Erythroblast (primary cell): Measurements from ENCODE around the gene MORC2.

Experiments used
- DNase-seq, 2 experiments: peaks; one replicate each; lab custom pipeline; 2025; lab: John Stamatoyannopoulos, UW
- GATA1 ChIP-seq: IDR thresholded peaks from 2 replicates; pipeline ENCODE4 v1.6.1; 2011; ENCODE audit warnings: low read depth, mild to moderate bottlenecking, control low read depth, low read length, moderate library complexity
- POLR2A ChIP-seq: IDR thresholded peaks from 2 replicates; pipeline ENCODE4 v1.6.1; 2011; ENCODE audit warnings: mild to moderate bottlenecking, low read length

The MORC2 gene

GRCh38 chr22:30970356-30970746 is 1.8 kb upstream of the MORC2 start:
- peak; percentile 23 to 32 for DNase-seq
- no peak for TF ChIP-seq POLR2A

GRCh38 chr22:30969532-30970355 is 1.2 kb upstream of the MORC2 start:
- DNase-seq = peak; percentile 83 to 85
- TF ChIP-seq GATA1 (no peak), POLR2A (no peak)

GRCh38 chr22:30968924-30969531 is 454 bp upstream of the MORC2 start, which contains the start of gene TUG1:
Gene TUG1, plus strand, starts transcription at chr22:30969265.
- TF ChIP-seq POLR2A (peak; percentile 76), GATA1 (no peak)
- peak; percentile 99 to 100 for DNase-seq

- TF ChIP-seq GATA1 (no peak), POLR2A (peak; percentile 10)
- no peak for DNase-seq
These were observed 3.7 kb downstream of the MORC2 start for GRCh38 chr22:30964858-30965257.

- DNase-seq = no peak
- no peak for TF ChIP-seq GATA1
These were observed 13.4 kb downstream of the MORC2 start for GRCh38 chr22:30955153-30955552.

GRCh38 chr22:30953206-30953605 is 15.4 kb downstream of the MORC2 start:
- TF ChIP-seq POLR2A (no peak), GATA1 (no peak)
- no peak for DNase-seq

GRCh38 chr22:30949934-30950660 is 18.5 kb downstream of the MORC2 start:
- peak in 1 of 2 experiments; percentile 11 for DNase-seq
- TF ChIP-seq POLR2A = no peak
- TF ChIP-seq GATA1 = no peak

DNA sequence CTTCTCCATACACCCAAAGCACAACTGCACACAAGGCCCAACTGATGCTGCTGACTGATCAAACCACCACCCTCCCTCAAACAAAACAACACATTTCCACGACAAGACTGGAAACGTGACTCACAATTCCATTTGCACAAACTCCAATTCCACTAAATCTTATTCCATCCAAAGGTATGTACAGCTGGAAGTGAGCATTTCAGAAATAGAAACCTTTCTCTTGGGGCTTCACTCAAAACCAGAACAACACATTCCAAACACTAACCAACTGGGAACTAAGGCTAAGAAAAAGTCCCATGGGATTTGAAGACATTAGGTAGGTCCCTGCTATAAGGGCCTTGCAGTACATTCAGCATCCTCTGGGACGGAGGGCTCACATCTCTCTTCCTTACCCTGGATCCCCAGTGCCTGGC is 19.6 kb downstream of the MORC2 start:
- DNase-seq = no peak
- TF ChIP-seq GATA1 (no peak), POLR2A (no peak)

DNA sequence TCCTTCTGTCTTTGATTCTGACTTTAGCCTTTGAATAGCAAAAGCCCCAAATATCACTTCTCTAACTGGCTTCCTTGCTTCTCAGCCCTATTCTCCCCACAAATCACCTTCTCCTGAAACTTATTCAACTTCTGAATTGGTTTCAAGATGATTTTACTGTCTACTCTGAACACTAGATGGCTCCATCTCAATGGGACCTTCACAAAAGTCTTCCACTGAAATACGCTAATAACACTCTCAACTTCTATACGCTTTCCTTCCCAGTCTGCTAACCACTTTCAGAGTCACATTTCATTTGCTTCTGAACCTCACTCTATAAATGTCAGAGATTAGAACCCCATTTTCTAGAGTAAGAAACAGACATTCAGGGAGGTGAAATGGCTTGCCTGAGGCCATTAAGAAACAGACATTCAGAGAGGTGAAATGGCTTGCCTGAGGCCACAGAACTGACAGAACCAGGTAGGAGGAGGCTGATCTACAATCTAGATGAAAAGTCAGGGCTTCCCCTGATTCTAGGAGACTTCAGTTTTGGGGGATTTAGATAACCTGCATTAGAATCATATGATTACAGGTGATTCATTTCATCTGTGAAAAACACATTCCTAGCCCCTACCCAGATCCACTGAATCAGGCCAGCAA is 20.6 kb downstream of the MORC2 start:
- DNase-seq = peak; percentile 41 to 57
- TF ChIP-seq GATA1 = no peak
- TF ChIP-seq POLR2A = no peak

DNA sequence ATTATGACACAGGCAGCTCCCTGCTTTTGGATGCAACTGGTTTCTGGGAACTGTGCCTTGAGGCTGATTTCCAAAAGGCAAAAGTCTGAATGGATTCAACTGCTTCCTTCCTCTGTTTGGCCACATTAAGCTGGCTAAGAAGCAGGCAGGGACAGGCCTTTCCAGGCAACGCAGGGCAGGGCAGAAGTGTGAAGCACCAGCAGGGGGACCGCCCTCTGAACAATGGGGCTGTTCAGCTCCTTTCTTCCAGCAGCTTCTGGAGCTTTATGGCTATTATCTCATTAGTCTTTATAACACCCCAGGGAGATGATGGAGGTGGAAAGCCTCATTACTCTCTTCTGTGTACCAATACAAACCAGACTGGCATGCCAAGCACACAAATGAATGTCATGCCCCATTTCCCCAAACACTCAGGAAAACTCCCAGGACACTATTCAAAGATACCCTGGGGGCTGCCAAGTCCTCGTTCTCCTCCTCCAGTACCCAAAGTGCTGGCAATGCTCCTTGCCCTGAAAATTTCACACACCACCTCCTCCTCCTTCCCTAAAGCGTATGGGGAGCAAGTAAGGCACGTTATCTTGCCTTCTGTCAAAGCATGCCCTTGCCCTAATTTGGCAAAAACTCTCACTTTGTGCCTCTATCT is 21.3 kb downstream of the MORC2 start:
- no peak for DNase-seq
- TF ChIP-seq POLR2A = no peak
- TF ChIP-seq GATA1 = no peak

DNA sequence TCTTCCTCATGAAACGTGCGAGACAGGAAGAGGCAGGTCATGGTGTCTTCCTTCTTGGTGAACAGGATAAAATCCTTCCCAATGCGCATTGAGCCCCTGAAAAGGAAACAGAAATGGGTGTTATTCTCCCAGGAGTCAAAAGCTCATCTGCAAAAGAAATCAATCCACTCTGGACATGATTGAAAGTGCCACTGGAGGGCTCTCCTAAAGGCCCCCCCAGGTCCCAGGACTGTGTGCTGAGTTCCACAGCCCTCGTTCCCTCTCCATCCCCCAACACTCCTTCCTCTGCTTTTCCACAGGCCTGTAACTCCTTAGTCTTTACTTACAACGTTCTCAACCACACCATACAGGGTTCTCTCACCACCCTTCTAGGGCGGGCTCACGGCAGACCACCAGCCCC is 22.2 kb downstream of the MORC2 start:
- no peak for DNase-seq
- TF ChIP-seq POLR2A (no peak), GATA1 (no peak)

- no peak for DNase-seq
- no peak for TF ChIP-seq GATA1
- TF ChIP-seq POLR2A = no peak
These were observed 22.9 kb downstream of the MORC2 start for GRCh38 chr22:30945653-30946052.

- DNase-seq = no peak
- TF ChIP-seq GATA1 = no peak
These were observed 23.6 kb downstream of the MORC2 start for GRCh38 chr22:30944986-30945385.

GRCh38 chr22:30943368-30943767 is 25.2 kb downstream of the MORC2 start:
- DNase-seq = no peak
- TF ChIP-seq GATA1 (no peak), POLR2A (no peak)
